ENCODE measurements around the gene MORN1.

MORN1 gene

DNA sequence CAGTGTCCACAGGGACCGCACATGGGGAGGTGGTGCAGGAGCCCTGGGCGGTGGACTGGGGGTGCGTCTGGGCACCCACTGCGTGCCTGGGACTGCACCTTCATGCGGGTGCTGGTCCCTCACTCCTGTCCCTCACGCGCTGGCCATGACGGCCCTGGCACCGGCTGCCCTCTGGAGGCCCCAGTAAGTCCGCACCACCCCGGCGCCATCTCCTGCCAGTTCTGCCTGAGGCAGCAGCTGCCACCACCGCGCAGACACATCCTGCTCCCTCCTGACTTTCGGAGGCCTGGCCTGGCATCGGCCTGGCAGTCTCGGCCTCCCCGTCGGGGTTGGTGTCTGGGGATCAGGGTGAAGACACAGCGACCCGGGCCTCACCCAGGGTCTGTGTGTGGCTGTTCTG is 64.8 kb downstream of the MORN1 start:
- H3K27me3 ChIP-seq (ENCODE audit: insufficient read depth, poor library complexity, severe bottlenecking), result peaks cover 4% of the 10 kb centered on the region
- H3K27ac ChIP-seq (replicated peaks), result no peak overlapping the region
- H3K4me3 ChIP-seq (replicated peaks; ENCODE audit: insufficient read depth, low read length), result no peak overlapping the region
- no peak for DNase-seq (ENCODE audit: low read depth in 1 of 2, low spot score in 1 of 2)
- TF ChIP-seq, protein P1, sequence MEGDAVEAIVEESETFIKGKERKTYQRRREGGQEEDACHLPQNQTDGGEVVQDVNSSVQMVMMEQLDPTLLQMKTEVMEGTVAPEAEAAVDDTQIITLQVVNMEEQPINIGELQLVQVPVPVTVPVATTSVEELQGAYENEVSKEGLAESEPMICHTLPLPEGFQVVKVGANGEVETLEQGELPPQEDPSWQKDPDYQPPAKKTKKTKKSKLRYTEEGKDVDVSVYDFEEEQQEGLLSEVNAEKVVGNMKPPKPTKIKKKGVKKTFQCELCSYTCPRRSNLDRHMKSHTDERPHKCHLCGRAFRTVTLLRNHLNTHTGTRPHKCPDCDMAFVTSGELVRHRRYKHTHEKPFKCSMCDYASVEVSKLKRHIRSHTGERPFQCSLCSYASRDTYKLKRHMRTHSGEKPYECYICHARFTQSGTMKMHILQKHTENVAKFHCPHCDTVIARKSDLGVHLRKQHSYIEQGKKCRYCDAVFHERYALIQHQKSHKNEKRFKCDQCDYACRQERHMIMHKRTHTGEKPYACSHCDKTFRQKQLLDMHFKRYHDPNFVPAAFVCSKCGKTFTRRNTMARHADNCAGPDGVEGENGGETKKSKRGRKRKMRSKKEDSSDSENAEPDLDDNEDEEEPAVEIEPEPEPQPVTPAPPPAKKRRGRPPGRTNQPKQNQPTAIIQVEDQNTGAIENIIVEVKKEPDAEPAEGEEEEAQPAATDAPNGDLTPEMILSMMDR (IDR thresholded peaks at IDR 0.05; ENCODE audit: insufficient read depth, low read length), result no peak
- TF ChIP-seq REST (IDR thresholded peaks at IDR 0.05; ENCODE audit: insufficient replicate concordance, low read depth) (no peak), SPI1 (IDR thresholded peaks at IDR 0.05; ENCODE audit: borderline replicate concordance, low read depth) (no peak), GABPA (IDR thresholded peaks at IDR 0.05; ENCODE audit: low read depth) (no peak), POLR2AphosphoS5 (IDR thresholded peaks at IDR 0.05; ENCODE audit: low read depth) (no peak)

DNA sequence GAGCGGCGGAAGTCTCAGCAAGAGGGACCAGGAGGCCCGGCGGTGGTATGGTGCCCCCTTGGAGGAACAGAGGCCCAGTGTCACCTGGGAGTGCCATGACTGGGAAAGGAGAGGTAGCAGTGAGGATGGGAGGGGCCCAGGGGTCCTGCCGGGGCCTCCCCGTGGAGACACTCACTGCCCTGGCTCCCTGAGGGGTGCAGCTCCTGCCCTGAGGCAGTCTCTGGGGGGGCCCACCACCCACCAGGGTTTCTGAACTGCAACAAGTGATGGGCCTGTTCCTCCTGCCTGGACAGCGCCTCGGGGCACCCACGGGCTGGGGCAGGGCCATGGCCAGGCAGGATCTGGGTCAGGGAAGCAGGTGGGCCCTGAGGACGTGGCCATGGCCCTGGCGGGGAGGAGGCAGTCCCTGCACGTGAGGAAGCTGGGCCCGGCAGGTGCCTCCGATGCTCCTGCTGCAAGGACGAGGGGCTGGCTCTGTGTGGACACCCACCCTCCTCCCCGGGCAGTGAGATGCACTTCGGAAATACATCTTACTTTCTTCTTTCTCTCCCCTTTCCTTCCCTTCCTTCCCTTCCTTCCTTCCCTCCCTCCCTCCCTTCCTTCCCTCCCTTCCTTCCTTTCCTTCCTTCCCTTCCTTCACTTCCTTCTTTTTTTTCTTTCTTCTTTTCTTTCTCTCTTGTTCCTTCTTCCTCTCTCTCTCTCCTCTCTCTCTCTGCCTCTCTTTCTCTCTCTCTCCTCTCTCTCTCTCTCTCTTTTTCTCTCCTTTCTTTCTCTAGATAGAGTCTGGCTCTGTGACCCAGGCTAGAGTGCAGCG is 66.6 kb downstream of the MORN1 start:
- TF ChIP-seq POLR2AphosphoS5 (IDR thresholded peaks at IDR 0.05; ENCODE audit: low read depth), result no peak
- TF ChIP-seq REST (IDR thresholded peaks at IDR 0.05; ENCODE audit: insufficient replicate concordance, low read depth), result no peak
- no peak for TF ChIP-seq SPI1 (IDR thresholded peaks at IDR 0.05; ENCODE audit: borderline replicate concordance, low read depth)
- TF ChIP-seq GABPA (IDR thresholded peaks at IDR 0.05; ENCODE audit: low read depth), result no peak
- TF ChIP-seq, protein P1 (IDR thresholded peaks at IDR 0.05; ENCODE audit: insufficient read depth, low read length), result no peak
- Histone ChIP-seq H3K27me3 (ENCODE audit: insufficient read depth, poor library complexity, severe bottlenecking) (peaks cover 4% of the 10 kb centered on the region), H3K27ac (replicated peaks) (no peak overlapping the region), H3K4me3 (replicated peaks; ENCODE audit: insufficient read depth, low read length) (no peak overlapping the region)
- DNase-seq (ENCODE audit: low read depth in 1 of 2, low spot score in 1 of 2), result no peak

DNA sequence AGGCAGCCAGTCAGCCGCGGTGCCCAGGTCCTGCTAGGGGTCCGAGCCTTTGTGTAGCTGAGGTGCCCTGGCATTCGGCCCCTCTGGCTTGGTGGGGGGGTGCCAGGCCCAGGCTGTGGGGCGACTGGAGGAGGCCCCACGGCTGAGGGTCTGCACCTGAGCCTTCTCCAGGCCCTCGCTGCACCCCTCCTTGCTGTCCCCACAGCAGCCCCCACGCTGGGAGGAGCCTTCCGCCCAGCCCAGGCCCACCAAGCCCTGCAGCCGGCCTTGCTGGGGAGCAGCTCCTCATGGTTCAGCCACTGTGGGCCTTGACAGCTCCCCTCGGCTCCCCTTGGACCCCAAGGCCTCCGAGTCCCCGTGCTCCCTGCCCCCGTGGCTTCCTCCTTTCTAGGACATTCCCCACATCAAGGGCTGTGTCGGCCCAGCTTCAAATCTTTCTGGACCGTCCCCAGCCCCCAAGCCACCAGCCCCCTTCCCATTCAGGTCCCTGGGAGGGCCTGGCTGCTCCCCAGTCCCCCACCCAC is 67.8 kb downstream of the MORN1 start:
- no peak for TF ChIP-seq POLR2AphosphoS5 (IDR thresholded peaks at IDR 0.05; ENCODE audit: low read depth)
- TF ChIP-seq, protein P1 (IDR thresholded peaks at IDR 0.05; ENCODE audit: insufficient read depth, low read length), result no peak
- no peak for TF ChIP-seq GABPA (IDR thresholded peaks at IDR 0.05; ENCODE audit: low read depth)
- no peak for TF ChIP-seq REST (IDR thresholded peaks at IDR 0.05; ENCODE audit: insufficient replicate concordance, low read depth)
- TF ChIP-seq SPI1 (IDR thresholded peaks at IDR 0.05; ENCODE audit: borderline replicate concordance, low read depth), result no peak
- H3K27me3 ChIP-seq (ENCODE audit: insufficient read depth, poor library complexity, severe bottlenecking), result peaks cover 4% of the 10 kb centered on the region
- no peak for DNase-seq (ENCODE audit: low read depth in 1 of 2, low spot score in 1 of 2)

More for the DNA sequence above, 67.8 kb downstream of the MORN1 start:
- no peak overlapping the region for H3K27ac ChIP-seq (replicated peaks)
- H3K4me3 ChIP-seq (replicated peaks; ENCODE audit: insufficient read depth, low read length), result no peak overlapping the region

Measured in HL-60 (cell line).